Endodermal cell (in vitro differentiated cells): ENCODE measurements around the gene C8G. TPM values are rescaled to one million over a fixed set of nuclear protein-coding genes. Genes with fewer than 3 reads are reported as not detected.

Experiments used
- DNase-seq: peaks from one replicate; pipeline ENCODE4 v3.0.0-alpha.2; 2017
- H3K27ac ChIP-seq: 2 replicates; pipeline ENCODE4 v1.5.1; 2013; ENCODE audit warnings: mild to moderate bottlenecking, low read depth, low read length, moderate library complexity
- H3K27me3 ChIP-seq: 2 replicates; pipeline ENCODE4 v1.6.1; 2013; ENCODE audit warnings: mild to moderate bottlenecking, low read length, moderate library complexity; ENCODE audit not compliant: insufficient read depth, control insufficient read depth, poor library complexity, severe bottlenecking
- H3K36me3 ChIP-seq: 2 replicates; pipeline ENCODE4 v1.7.0; 2013; ENCODE audit warnings: mild to moderate bottlenecking, low read length, moderate library complexity; ENCODE audit not compliant: control insufficient read depth, insufficient read depth
- H3K4me1 ChIP-seq: one replicate; pipeline ENCODE4 v1.7.0; 2013; ENCODE audit warnings: low read length; ENCODE audit not compliant: control insufficient read depth, insufficient read depth
- H3K4me3 ChIP-seq: 2 replicates; pipeline ENCODE4 v1.5.1; 2013; ENCODE audit warnings: mild to moderate bottlenecking, low read length, moderate library complexity
- H3K9ac ChIP-seq: 2 replicates; pipeline ENCODE4 v1.6.1; 2013; ENCODE audit warnings: mild to moderate bottlenecking, low read length, moderate library complexity; ENCODE audit not compliant: poor library complexity, severe bottlenecking; ENCODE audit errors: extremely low read depth
- H3K9me3 ChIP-seq: 2 replicates; pipeline ENCODE4 v1.6.1; 2013; ENCODE audit warnings: mild to moderate bottlenecking, low read length, moderate library complexity; ENCODE audit not compliant: control insufficient read depth
- H3K27ac Mint-ChIP-seq: 2 replicates; pipeline ENCODE4 v1.8.0; 2020; ENCODE audit warnings: mixed read lengths
- H3K27me3 Mint-ChIP-seq: 2 replicates; pipeline ENCODE4 v1.8.0; 2021; ENCODE audit warnings: mild to moderate bottlenecking, mixed read lengths; ENCODE audit not compliant: insufficient read depth
- H3K36me3 Mint-ChIP-seq: 2 replicates; pipeline ENCODE4 v1.8.0; 2020; ENCODE audit warnings: low read depth, mixed read lengths
- H3K4me1 Mint-ChIP-seq: 2 replicates; pipeline ENCODE4 v1.8.0; 2020; ENCODE audit warnings: mixed read lengths
- H3K4me3 Mint-ChIP-seq: 2 replicates; pipeline ENCODE4 v1.8.0; 2020; ENCODE audit warnings: mild to moderate bottlenecking, moderate library complexity, mixed read lengths
- H3K9me3 Mint-ChIP-seq: 2 replicates; pipeline ENCODE4 v1.8.0; 2020; ENCODE audit warnings: mild to moderate bottlenecking, mixed read lengths
- CTCF ChIP-seq: fragments of 200-600 bp; sonication (generic); conservative IDR thresholded peaks from 2 replicates; pipeline ENCODE4 v1.5.0; 2021; ENCODE audit warnings: antibody characterized with exemption, mild to moderate bottlenecking
- WGBS, 2 experiments: methylation state at CpG; one replicate each; pipeline versions ENCODE4 v1.1.5 to v1.1.7; 2013; ENCODE audit warnings: missing lambda C conversion rate in 2 of 2, mixed read lengths in 1 of 2; ENCODE audit not compliant: insufficient coverage in 1 of 2, insufficient read length in 1 of 2; 5-methylcytosine and 5-hydroxymethylcytosine counted together
- total RNA-seq, 2 donors: library from RNA; stranded (reverse); fragmentation: NEBNext Ultra II Directional in 1 of 2; extraction: Animal tissue kit (Norgen Biotek cat#: 25700) in 1 of 2; gene quantifications; 2 replicates in 1 of 2; 3 replicates in 1 of 2; pipeline ENCODE4 v1.2.1, GENCODE V29; 2021

The C8G gene
- total RNA-seq, 2 donors from 2014 or later, result 1.2 to 1.6 TPM

DNA sequence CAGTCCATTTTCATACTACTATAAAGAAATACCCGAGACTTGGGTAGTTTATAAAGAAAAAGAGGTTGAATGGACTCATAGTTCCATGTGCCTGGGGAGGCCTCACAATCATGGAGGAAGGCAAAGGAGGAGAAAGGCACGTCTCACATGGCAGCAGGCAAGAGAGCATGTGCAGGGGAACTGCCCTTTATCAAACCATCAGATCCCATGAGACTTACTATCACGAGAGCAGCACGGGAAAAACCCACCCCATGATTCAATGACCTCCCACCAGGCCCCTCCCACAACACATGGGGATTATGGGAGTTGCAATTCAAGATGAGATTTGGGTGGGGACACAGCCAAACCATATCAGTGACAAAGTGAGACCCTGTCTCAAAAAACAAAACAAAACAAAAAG is 38.8 kb upstream of the C8G start:
- DNase-seq, result no peak
- Histone ChIP-seq H3K27me3 (no peaks in the 10 kb centered on the region), H3K9ac (no peak overlapping the region), H3K36me3 (peaks cover 70% of the 10 kb centered on the region), H3K4me3 (no peak overlapping the region), H3K27ac (no peak overlapping the region), H3K4me1 (no peaks in the 10 kb centered on the region), H3K9me3 (no peaks in the 10 kb centered on the region)
- Mint-ChIP-seq H3K27me3 (no peaks in the 10 kb centered on the region), H3K36me3 (peaks cover 80% of the 10 kb centered on the region), H3K4me3 (no peak overlapping the region), H3K4me1 (no peaks in the 10 kb centered on the region), H3K27ac (no peak overlapping the region), H3K9me3 (no peaks in the 10 kb centered on the region)
- WGBS, 2 experiments, result 81 to 90% methylated on average over 3 to 4 of the region's 4 CpGs
- no peak for TF ChIP-seq CTCF

GRCh38 chr9:136907011-136907914 is 37.8 kb upstream of the C8G start:
- Mint-ChIP-seq H3K4me1 (no peaks in the 10 kb centered on the region), H3K4me3 (no peak overlapping the region), H3K9me3 (no peaks in the 10 kb centered on the region), H3K27me3 (no peaks in the 10 kb centered on the region), H3K36me3 (peaks cover 71% of the 10 kb centered on the region), H3K27ac (no peak overlapping the region)
- H3K36me3 ChIP-seq, result peaks cover 60% of the 10 kb centered on the region
- TF ChIP-seq CTCF, result no peak
- no peak overlapping the region for H3K4me3 ChIP-seq
- H3K27ac ChIP-seq, result no peak overlapping the region
- no peaks in the 10 kb centered on the region for H3K9me3 ChIP-seq
- DNase-seq, result no peak
- H3K9ac ChIP-seq, result no peak overlapping the region
- H3K4me1 ChIP-seq, result no peaks in the 10 kb centered on the region
- WGBS, 2 experiments, result 95% methylated on average over 21 to 29 of the region's 29 CpGs
- H3K27me3 ChIP-seq, result no peaks in the 10 kb centered on the region

DNA sequence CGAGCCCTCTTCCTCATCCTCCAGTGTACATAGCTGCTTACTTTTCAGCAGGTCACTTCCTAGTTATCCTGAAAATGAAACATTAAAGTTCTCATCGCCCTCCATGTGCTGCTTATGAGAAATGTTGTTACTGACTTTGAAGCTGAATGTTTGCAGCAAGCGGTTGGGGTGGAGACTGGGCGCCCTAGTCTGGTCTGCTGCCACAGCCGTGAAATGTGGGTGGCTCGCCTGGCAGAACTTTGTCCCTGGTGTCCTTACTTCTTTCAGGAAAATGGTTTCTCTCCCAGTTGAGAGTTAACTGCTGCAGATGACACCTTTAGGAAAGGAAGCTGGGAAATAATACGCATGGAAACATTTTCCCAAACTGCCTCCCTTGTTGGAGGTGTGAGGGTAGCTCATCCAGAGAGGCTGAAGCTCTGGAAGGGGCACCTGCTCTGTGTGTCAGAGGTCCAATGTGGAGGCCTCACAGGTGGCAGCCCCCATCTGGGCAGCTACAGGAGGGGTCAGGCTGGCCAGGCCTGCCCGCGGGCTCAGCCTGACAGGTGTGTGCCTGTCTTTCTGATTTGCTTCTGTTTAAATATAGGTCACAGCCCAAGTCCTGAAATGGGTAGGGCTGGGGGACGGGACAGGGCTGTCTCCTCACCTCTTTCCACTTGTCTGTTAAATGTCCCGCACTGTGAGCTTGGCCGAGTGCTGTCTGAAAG is 34.7 kb upstream of the C8G start:
- H3K36me3 Mint-ChIP-seq, result peaks cover 65% of the 10 kb centered on the region
- no peak for DNase-seq
- H3K4me3 ChIP-seq, result no peak overlapping the region
- H3K9me3 ChIP-seq, result no peaks in the 10 kb centered on the region
- no peak overlapping the region for H3K27ac ChIP-seq
- 95 to 96% methylated on average over 12 of the region's 12 CpGs for WGBS, 2 experiments
- no peak for TF ChIP-seq CTCF
- no peaks in the 10 kb centered on the region for H3K4me1 ChIP-seq
- no peaks in the 10 kb centered on the region for H3K27me3 Mint-ChIP-seq
- no peaks in the 10 kb centered on the region for H3K27me3 ChIP-seq
- H3K4me3 Mint-ChIP-seq, result no peak overlapping the region
- H3K4me1 Mint-ChIP-seq, result no peaks in the 10 kb centered on the region
- H3K27ac Mint-ChIP-seq, result peak overlapping the region; percentile 39
- H3K9me3 Mint-ChIP-seq, result no peaks in the 10 kb centered on the region
- H3K9ac ChIP-seq, result no peak overlapping the region
- peaks cover 55% of the 10 kb centered on the region for H3K36me3 ChIP-seq
